NCI-H2107 treated with DMSO at 0.1 percent for 48 hours (cell line): ENCODE measurements around the gene ADAMTS14.
"Not testable (repeated sequence)": the region's sequence is repeated elsewhere in the genome, so short reads cannot be mapped to it uniquely, and the experiment has no call there.

Experiments used
- DNase-seq: peaks from one replicate; lab custom pipeline; 2025; ENCODE audit not compliant: unreplicated experiment; lab: John Stamatoyannopoulos, UW

Gene ADAMTS14

GRCh38 chr10:70672165-70673042 lies at the start of gene ADAMTS14:
Gene ADAMTS14, plus strand, starts transcription at chr10:70672506. Its CDS starts 297 bp downstream, at chr10:70672803.
- DNase-seq, result no peak

GRCh38 chr10:70622541-70622940 lies 49.8 kb upstream of the ADAMTS14 start:
- DNase-seq, result no peak

- no peak for DNase-seq
These were observed 49.1 kb upstream of the ADAMTS14 start for GRCh38 chr10:70622981-70623844.

GRCh38 chr10:70626056-70626455 lies 46.2 kb upstream of the ADAMTS14 start:
- no peak for DNase-seq

GRCh38 chr10:70629338-70629737 lies 43.0 kb upstream of the ADAMTS14 start:
- no peak for DNase-seq

GRCh38 chr10:70631735-70632134 lies 40.6 kb upstream of the ADAMTS14 start:
- not testable (repeated sequence) for DNase-seq

GRCh38 chr10:70634011-70634410 lies 38.3 kb upstream of the ADAMTS14 start:
- DNase-seq, result no peak

GRCh38 chr10:70634515-70634914 lies 37.8 kb upstream of the ADAMTS14 start:
- DNase-seq, result not testable (repeated sequence)

GRCh38 chr10:70639640-70640383 lies 32.5 kb upstream of the ADAMTS14 start:
- not testable (repeated sequence) for DNase-seq

- not testable (repeated sequence) for DNase-seq
These were observed 29.0 kb upstream of the ADAMTS14 start for GRCh38 chr10:70643272-70643671.

- DNase-seq, result not testable (repeated sequence)
These were observed 27.3 kb upstream of the ADAMTS14 start for GRCh38 chr10:70644959-70645358.

- no peak for DNase-seq
These were observed 25.2 kb upstream of the ADAMTS14 start for GRCh38 chr10:70647086-70647485.

- no peak for DNase-seq
These were observed 23.9 kb upstream of the ADAMTS14 start for GRCh38 chr10:70648427-70648826.

GRCh38 chr10:70649526-70649925 lies 22.8 kb upstream of the ADAMTS14 start:
- DNase-seq, result no peak

- no peak for DNase-seq
These were observed 22.2 kb upstream of the ADAMTS14 start for GRCh38 chr10:70650104-70650503.

- DNase-seq, result no peak
These were observed 21.6 kb upstream of the ADAMTS14 start for GRCh38 chr10:70650718-70651117.

- no peak for DNase-seq
These were observed 20.6 kb upstream of the ADAMTS14 start for GRCh38 chr10:70651661-70652060.

GRCh38 chr10:70652761-70653657 lies 19.3 kb upstream of the ADAMTS14 start:
- no peak for DNase-seq

GRCh38 chr10:70655316-70655715 lies 17.0 kb upstream of the ADAMTS14 start:
- no peak for DNase-seq

- DNase-seq, result no peak
These were observed 15.8 kb upstream of the ADAMTS14 start for GRCh38 chr10:70656489-70656888.
